ENCODE results near the gene ITPK1. TPM values are rescaled to one million over a fixed set of nuclear protein-coding genes. Genes with fewer than 3 reads are reported as not detected.

ITPK1 gene
- total and polyA plus RNA-seq, 10 of the 15 experiments (the other 5 are each of a cell fraction or from before 2014, with no cell fraction given), result 1.3 to 73.2 (median 27.0) TPM

DNA sequence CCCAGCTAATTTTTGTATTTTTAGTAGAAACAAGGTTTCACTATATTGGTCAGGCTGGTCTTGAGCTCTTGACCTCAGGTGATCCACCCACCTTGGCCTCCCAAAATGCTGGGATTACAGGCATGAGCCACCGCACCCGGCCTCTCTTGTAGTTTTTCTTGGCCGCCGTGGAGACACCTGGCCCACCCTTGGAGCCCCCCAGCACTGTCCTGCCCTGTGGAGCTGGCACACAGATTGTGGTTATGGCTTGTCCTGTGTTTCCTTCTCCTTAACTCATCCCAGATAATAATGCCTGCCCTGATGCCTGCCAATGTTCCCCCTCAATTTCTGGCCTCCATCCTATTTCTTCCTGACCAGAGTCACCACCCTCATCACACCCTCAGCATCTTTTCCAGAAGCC lies 134.9 kb downstream of the ITPK1 start:
- no peak for FAIRE-seq
- CTCF ChIA-PET, result no interaction called here
- no peaks in the 10 kb centered on the region for H3K4me1 ChIP-seq (ENCODE audit: control insufficient read depth, insufficient read depth, low read length)
- no peaks in the 10 kb centered on the region for H4K20me1 ChIP-seq (ENCODE audit: control insufficient read depth, insufficient read depth)
- H3K79me2 ChIP-seq (ENCODE audit: control insufficient read depth, insufficient read depth, low read length), result no peaks in the 10 kb centered on the region
- in situ Hi-C loops (cut with MboI), result no loop called here
- H3K4me3 ChIP-seq, result no peak overlapping the region
- H3K4me2 ChIP-seq (ENCODE audit: control insufficient read depth, insufficient read depth), result no peak overlapping the region
- no peak overlapping the region for H3K27ac ChIP-seq (ENCODE audit: control insufficient read depth, insufficient read depth)
- TF ChIP-seq EP300 (IDR thresholded peaks at IDR 0.05; ENCODE audit: borderline replicate concordance in 1 of 2, control insufficient read depth in 1 of 2, low read depth in 2 of 2, low read length in 2 of 2) (no peak), ZNF207 (IDR thresholded peaks at IDR 0.05; ENCODE audit: borderline replicate concordance) (no peak), WRNIP1 (IDR thresholded peaks at IDR 0.05; ENCODE audit: borderline replicate concordance, low read depth, low read length) (no peak), BCL11A (IDR thresholded peaks at IDR 0.05; ENCODE audit: low read depth, low read length) (no peak), CREB1 (IDR thresholded peaks at IDR 0.05; ENCODE audit: low read depth) (no peak), IKZF1 (conservative IDR thresholded peaks at IDR 0.05) (no peak), BRCA1 (IDR thresholded peaks at IDR 0.05; ENCODE audit: low read depth, low read length) (no peak), BACH1 (IDR thresholded peaks at IDR 0.05; ENCODE audit: borderline replicate concordance) (no peak), MTA3 (IDR thresholded peaks at IDR 0.05; ENCODE audit: borderline replicate concordance, low read length) (no peak), ZNF217 (IDR thresholded peaks at IDR 0.05) (no peak), ZBED1 (IDR thresholded peaks at IDR 0.05; ENCODE audit: borderline replicate concordance) (no peak), CEBPB (IDR thresholded peaks at IDR 0.05; ENCODE audit: borderline replicate concordance in 1 of 2, low read depth in 2 of 2, low read length in 2 of 2) (no peak), POU2F2 (IDR thresholded peaks at IDR 0.05; ENCODE audit: borderline replicate concordance, low read depth, low read length) (no peak)
- TF ChIP-seq, protein P1, sequence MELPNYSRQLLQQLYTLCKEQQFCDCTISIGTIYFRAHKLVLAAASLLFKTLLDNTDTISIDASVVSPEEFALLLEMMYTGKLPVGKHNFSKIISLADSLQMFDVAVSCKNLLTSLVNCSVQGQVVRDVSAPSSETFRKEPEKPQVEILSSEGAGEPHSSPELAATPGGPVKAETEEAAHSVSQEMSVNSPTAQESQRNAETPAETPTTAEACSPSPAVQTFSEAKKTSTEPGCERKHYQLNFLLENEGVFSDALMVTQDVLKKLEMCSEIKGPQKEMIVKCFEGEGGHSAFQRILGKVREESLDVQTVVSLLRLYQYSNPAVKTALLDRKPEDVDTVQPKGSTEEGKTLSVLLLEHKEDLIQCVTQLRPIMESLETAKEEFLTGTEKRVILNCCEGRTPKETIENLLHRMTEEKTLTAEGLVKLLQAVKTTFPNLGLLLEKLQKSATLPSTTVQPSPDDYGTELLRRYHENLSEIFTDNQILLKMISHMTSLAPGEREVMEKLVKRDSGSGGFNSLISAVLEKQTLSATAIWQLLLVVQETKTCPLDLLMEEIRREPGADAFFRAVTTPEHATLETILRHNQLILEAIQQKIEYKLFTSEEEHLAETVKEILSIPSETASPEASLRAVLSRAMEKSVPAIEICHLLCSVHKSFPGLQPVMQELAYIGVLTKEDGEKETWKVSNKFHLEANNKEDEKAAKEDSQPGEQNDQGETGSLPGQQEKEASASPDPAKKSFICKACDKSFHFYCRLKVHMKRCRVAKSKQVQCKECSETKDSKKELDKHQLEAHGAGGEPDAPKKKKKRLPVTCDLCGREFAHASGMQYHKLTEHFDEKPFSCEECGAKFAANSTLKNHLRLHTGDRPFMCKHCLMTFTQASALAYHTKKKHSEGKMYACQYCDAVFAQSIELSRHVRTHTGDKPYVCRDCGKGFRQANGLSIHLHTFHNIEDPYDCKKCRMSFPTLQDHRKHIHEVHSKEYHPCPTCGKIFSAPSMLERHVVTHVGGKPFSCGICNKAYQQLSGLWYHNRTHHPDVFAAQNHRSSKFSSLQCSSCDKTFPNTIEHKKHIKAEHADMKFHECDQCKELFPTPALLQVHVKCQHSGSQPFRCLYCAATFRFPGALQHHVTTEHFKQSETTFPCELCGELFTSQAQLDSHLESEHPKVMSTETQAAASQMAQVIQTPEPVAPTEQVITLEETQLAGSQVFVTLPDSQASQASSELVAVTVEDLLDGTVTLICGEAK (IDR thresholded peaks at IDR 0.05; ENCODE audit: borderline replicate concordance), result no peak
- TF ChIP-seq, protein P2, sequence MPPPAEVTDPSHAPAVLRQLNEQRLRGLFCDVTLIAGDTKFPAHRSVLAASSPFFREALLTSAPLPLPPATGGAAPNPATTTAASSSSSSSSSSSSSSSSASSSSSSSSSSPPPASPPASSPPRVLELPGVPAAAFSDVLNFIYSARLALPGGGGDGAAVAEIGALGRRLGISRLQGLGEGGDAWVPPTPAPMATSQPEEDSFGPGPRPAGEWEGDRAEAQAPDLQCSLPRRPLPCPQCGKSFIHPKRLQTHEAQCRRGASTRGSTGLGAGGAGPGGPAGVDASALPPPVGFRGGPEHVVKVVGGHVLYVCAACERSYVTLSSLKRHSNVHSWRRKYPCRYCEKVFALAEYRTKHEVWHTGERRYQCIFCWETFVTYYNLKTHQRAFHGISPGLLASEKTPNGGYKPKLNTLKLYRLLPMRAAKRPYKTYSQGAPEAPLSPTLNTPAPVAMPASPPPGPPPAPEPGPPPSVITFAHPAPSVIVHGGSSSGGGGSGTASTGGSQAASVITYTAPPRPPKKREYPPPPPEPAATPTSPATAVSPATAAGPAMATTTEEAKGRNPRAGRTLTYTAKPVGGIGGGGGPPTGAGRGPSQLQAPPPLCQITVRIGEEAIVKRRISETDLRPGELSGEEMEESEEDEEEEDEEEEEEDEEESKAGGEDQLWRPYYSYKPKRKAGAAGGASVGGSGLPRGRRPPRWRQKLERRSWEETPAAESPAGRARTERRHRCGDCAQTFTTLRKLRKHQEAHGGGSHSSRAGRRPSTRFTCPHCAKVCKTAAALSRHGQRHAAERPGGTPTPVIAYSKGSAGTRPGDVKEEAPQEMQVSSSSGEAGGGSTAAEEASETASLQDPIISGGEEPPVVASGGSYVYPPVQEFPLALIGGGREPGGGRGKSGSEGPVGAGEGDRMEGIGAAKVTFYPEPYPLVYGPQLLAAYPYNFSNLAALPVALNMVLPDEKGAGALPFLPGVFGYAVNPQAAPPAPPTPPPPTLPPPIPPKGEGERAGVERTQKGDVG (CRISPR knock-in tag; IDR thresholded peaks at IDR 0.05), result no peak
- TF ChIP-seq, protein P3, sequence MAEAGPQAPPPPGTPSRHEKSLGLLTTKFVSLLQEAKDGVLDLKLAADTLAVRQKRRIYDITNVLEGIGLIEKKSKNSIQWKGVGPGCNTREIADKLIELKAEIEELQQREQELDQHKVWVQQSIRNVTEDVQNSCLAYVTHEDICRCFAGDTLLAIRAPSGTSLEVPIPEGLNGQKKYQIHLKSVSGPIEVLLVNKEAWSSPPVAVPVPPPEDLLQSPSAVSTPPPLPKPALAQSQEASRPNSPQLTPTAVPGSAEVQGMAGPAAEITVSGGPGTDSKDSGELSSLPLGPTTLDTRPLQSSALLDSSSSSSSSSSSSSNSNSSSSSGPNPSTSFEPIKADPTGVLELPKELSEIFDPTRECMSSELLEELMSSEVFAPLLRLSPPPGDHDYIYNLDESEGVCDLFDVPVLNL (IDR thresholded peaks at IDR 0.05; ENCODE audit: low read depth, low read length), result no peak
- BruUV-seq (replicated peaks), result no TSS peak
- H3K36me3 ChIP-seq (ENCODE audit: control insufficient read depth in 2 of 2, insufficient read depth in 2 of 2, low read length in 1 of 2), result peaks cover 2 to 21% of the 10 kb centered on the region in 2 experiments
- intact Hi-C loops (cut with micrococcal nuclease; ENCODE audit: unreplicated experiment), result no loop called here
- 97% methylated on average over 4 of the region's 4 CpGs for WGBS (ENCODE audit: insufficient coverage, insufficient replicate concordance, low lambda C conversion rate, missing lambda C conversion rate)
- H3K9ac ChIP-seq (ENCODE audit: control insufficient read depth, insufficient read depth, low read length), result no peak overlapping the region
- no peaks in the 10 kb centered on the region for H3K27me3 ChIP-seq (replicated peaks in 1 of 2; ENCODE audit: control insufficient read depth in 2 of 2, insufficient read depth in 2 of 2, low read length in 1 of 2)
- no peak for ATAC-seq
- SMC1A ChIA-PET (ENCODE audit: uncharacterized antibody, unreplicated experiment), result no interaction called here
- no peak for DNase-seq (ENCODE audit: low read depth, low spot score)
- peaks cover 41% of the 10 kb centered on the region for H3K9me3 ChIP-seq (replicated peaks; ENCODE audit: control insufficient read depth, insufficient read depth, low read length)
- POLR2A ChIA-PET, result no interaction called here
- RAD21 ChIA-PET (ENCODE audit: unreplicated experiment), result no interaction called here
- no peak overlapping the region for H2AFZ ChIP-seq (ENCODE audit: control insufficient read depth, low read depth, low read length)

Data from GM12878 (cell line).